Peyer's patch (tissue), 4 donors: ENCODE measurements around the gene ATP2C2.

ENCODE experiments used
- POLR2A ChIP-seq, 2 donors: fragments of 450-650 bp; IDR thresholded peaks; one replicate each; pipeline ENCODE4 v1.5.1; 2017; ENCODE audit warnings: antibody characterized with exemption in 2 of 2, mild to moderate bottlenecking in 2 of 2, moderate library complexity in 2 of 2
- TF ChIP-seq, protein P1 (sequence below), 6 experiments: fragments of 450-650 bp in 4 of 6; fragments of 200-600 bp in 2 of 6; sonication (generic) in 1 of 6; IDR thresholded peaks; one replicate each; pipeline ENCODE4 v1.5.1; 2017 to 2019; ENCODE audit warnings: antibody characterized with exemption in 6 of 6, mild to moderate bottlenecking in 3 of 6, moderate library complexity in 1 of 6

GRCh38 chr16:84454611-84455010 is 86.3 kb downstream of the ATP2C2 start:
- TF ChIP-seq, protein P1, sequence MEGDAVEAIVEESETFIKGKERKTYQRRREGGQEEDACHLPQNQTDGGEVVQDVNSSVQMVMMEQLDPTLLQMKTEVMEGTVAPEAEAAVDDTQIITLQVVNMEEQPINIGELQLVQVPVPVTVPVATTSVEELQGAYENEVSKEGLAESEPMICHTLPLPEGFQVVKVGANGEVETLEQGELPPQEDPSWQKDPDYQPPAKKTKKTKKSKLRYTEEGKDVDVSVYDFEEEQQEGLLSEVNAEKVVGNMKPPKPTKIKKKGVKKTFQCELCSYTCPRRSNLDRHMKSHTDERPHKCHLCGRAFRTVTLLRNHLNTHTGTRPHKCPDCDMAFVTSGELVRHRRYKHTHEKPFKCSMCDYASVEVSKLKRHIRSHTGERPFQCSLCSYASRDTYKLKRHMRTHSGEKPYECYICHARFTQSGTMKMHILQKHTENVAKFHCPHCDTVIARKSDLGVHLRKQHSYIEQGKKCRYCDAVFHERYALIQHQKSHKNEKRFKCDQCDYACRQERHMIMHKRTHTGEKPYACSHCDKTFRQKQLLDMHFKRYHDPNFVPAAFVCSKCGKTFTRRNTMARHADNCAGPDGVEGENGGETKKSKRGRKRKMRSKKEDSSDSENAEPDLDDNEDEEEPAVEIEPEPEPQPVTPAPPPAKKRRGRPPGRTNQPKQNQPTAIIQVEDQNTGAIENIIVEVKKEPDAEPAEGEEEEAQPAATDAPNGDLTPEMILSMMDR (IDR thresholded peaks at IDR 0.05), result no peak
- no peak for TF ChIP-seq POLR2A (IDR thresholded peaks at IDR 0.05)
